ENCODE results near the gene DNM3.

GRCh38 chr1:172402878-172403569 lies 561.7 kb downstream of the DNM3 start:
- TF ChIP-seq EZH2 (IDR thresholded peaks at IDR 0.05; ENCODE audit: borderline replicate concordance, low read length) (no peak), CTCF (IDR thresholded peaks at IDR 0.05; ENCODE audit: low read length) (no peak)

Measured in OCI-LY1 (cell line).